Activated gamma-delta T cell treated with Interleukin-2 at 50 U/mL for 16 hours (primary cell): Measurements from ENCODE around the gene SPRED3.
"Not testable (repeated sequence)": the region's sequence is repeated elsewhere in the genome, so short reads cannot be mapped to it uniquely, and the experiment has no call there.

Experiments used
- DNase-seq: peaks from one replicate; pipeline ENCODE4 v3.0.0-alpha.2; 2020

SPRED3 gene

GRCh38 chr19:38422438-38422837, 33.9 kb downstream of the SPRED3 start:
- DNase-seq, result no peak

GRCh38 chr19:38424272-38424671, 35.8 kb downstream of the SPRED3 start:
- no peak for DNase-seq

- DNase-seq, result no peak
Measured at GRCh38 chr19:38425222-38425809, 36.8 kb downstream of the SPRED3 start.

GRCh38 chr19:38425810-38426466, 37.4 kb downstream of the SPRED3 start, which contains the start of gene RASGRP4:
Gene RASGRP4, minus strand, starts transcription at chr19:38426219. Its CDS starts 128 bp downstream, at chr19:38426091.
- no peak for DNase-seq

GRCh38 chr19:38427035-38427677, 38.7 kb downstream of the SPRED3 start:
- DNase-seq, result not testable (repeated sequence)

- no peak for DNase-seq
Measured at GRCh38 chr19:38429055-38429810, 40.7 kb downstream of the SPRED3 start.

- no peak for DNase-seq
Measured at GRCh38 chr19:38429811-38430156, 41.3 kb downstream of the SPRED3 start.

GRCh38 chr19:38430931-38431330, 42.4 kb downstream of the SPRED3 start:
- no peak for DNase-seq

GRCh38 chr19:38433268-38433733, 44.8 kb downstream of the SPRED3 start, which contains the start of gene RYR1:
Gene RYR1, plus strand, starts transcription at chr19:38433691. Its CDS starts 139 bp downstream, at chr19:38433830.
- DNase-seq, result peak; percentile 16

- DNase-seq, result no peak
Measured at GRCh38 chr19:38434549-38435051, 46.1 kb downstream of the SPRED3 start.

GRCh38 chr19:38437295-38437694, 48.8 kb downstream of the SPRED3 start:
- DNase-seq, result no peak

- no peak for DNase-seq
Measured at GRCh38 chr19:38437917-38438316, 49.4 kb downstream of the SPRED3 start.

GRCh38 chr19:38440592-38440991, 52.1 kb downstream of the SPRED3 start:
- no peak for DNase-seq

- DNase-seq, result no peak
Measured at GRCh38 chr19:38441657-38442348, 53.3 kb downstream of the SPRED3 start.

GRCh38 chr19:38442736-38443135, 54.2 kb downstream of the SPRED3 start:
- no peak for DNase-seq

- no peak for DNase-seq
Measured at GRCh38 chr19:38443458-38443999, 55.0 kb downstream of the SPRED3 start.

GRCh38 chr19:38444026-38444425, 55.5 kb downstream of the SPRED3 start:
- no peak for DNase-seq

- DNase-seq, result no peak
Measured at GRCh38 chr19:38445362-38445761, 56.9 kb downstream of the SPRED3 start.

GRCh38 chr19:38448225-38448624, 59.7 kb downstream of the SPRED3 start:
- no peak for DNase-seq
